Activated CD4-positive, alpha-beta T cell treated with anti-CD3 and anti-CD28 coated beads, Interleukin-2, amount 10 ng/mL, durations not matched to agents 7 days and 5 days (primary cell): ENCODE results near the gene BMAL2. TPM values are rescaled to one million over a fixed set of nuclear protein-coding genes. Genes with fewer than 3 reads are reported as not detected.

ENCODE experiments used
- total RNA-seq, 2 experiments: library from RNA; stranded (reverse); gene quantifications; one replicate each; pipeline ENCODE4 v1.2.3, GENCODE V29; 2021

Gene BMAL2
- total RNA-seq, 2 experiments from 2014 or later: 17.3 to 18.0 TPM

Other genes with a start within 250 kb of the BMAL2 start
- 10 to 100 TPM; 18.2 to 20.4 TPM for gene STK38L, start 88.5 kb upstream of the BMAL2 start, total RNA-seq
- under 1 TPM; 0.22 to 0.46 TPM for gene SMCO2, start 113.9 kb downstream of the BMAL2 start, total RNA-seq
- gene PPFIBP1, start 191.4 kb downstream of the BMAL2 start, total RNA-seq: 1 to 10 TPM; 7.7 to 8.6 TPM